Erythroblast (primary cell): ENCODE results near the gene RAB3C.

Experiments used
- GATA1 ChIP-seq: IDR thresholded peaks from 2 replicates; pipeline ENCODE4 v1.6.1; 2011; ENCODE audit warnings: low read depth, mild to moderate bottlenecking, control low read depth, low read length, moderate library complexity
- POLR2A ChIP-seq: IDR thresholded peaks from 2 replicates; pipeline ENCODE4 v1.6.1; 2011; ENCODE audit warnings: mild to moderate bottlenecking, low read length

DNA sequence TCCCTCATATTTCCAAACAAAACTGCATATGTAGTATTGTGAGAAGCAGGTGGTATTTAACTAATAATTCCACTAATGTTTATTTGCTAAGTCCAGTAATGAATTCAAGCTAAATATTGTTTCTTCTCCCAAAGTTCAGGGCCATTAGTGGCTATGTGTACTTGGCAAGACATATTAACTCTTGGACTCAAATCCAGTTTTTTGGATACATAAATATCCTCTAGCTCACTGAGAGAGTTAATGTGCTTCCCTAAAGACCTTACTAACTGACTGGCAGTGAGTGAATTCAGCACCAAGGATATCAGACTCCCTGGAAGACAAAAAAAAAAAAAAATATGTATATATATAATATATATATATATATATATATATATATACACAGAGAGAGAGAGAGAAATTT, 214.1 kb downstream of the RAB3C start:
- no peak for TF ChIP-seq POLR2A
- no peak for TF ChIP-seq GATA1
